K562 (cell line): Measurements from ENCODE around the gene DHODH. TPM values are rescaled to one million over a fixed set of nuclear protein-coding genes. Genes with fewer than 3 reads are reported as not detected.

Experiments used
- ATAC-seq: fragments of 200-7000 bp; cut with Tn5 transposase; 3 replicates; pipeline ENCODE4 v1.9.1; 2020; ENCODE audit warnings: moderate library complexity
- BruUV-seq: library from RNA; stranded (reverse); fragments of 400-500 nt; replicated peaks from 2 replicates; lab custom pipeline; 2021; lab: Mats Ljungman, UMichigan
- CTCF ChIA-PET: fragments of 300-600 bp; formaldehyde crosslinking; extraction: SDS; loops from one replicate; lab custom pipeline; 2021; ENCODE audit warnings: low intra/inter-chr PET ratio; lab: Yijun Ruan, JAX
- POLR2A ChIA-PET: fragments of 300-600, 350-650 bp; sonication (Branson Sonifier 250); formaldehyde crosslinking; extraction: SDS; loops from one replicate; lab custom pipeline; 2021; ENCODE audit warnings: antibody characterized with exemption, inconsistent platforms; lab: Yijun Ruan, JAX
- DNase-seq, 4 experiments: peaks; one replicate each; pipeline versions ENCODE4 v3.0.0 to v3.0.0-alpha.2; 2011 to 2018; ENCODE audit warnings: low spot score in 3 of 4, mixed read lengths in 3 of 4; ENCODE audit errors: extremely low read depth in 1 of 4
- FAIRE-seq: peaks from 2 replicates; lab custom pipeline; 2011; peaks lifted over from hg19 to GRCh38; lab: Jason Lieb, UNC
- H2AFZ ChIP-seq: 2 replicates; pipeline ENCODE4 v1.6.0; 2011; ENCODE audit warnings: low read depth, low read length, control low read depth, inconsistent platforms
- H3K27ac ChIP-seq: fragments of 200-600 bp; 3 replicates; pipeline ENCODE4 v1.8.0; 2011; ENCODE audit warnings: low read depth, mild to moderate bottlenecking, control low read depth, inconsistent platforms, low read length, moderate library complexity, mixed read lengths; ENCODE audit errors: extremely low read depth
- H3K27me3 ChIP-seq, 2 experiments: fragments of 300-600 bp in 1 of 2; 2 replicates in 1 of 2; 3 replicates in 1 of 2; pipeline versions ENCODE4 v1.6.0 to v1.8.0; 2011; ENCODE audit warnings: inconsistent platforms in 2 of 2, low read length in 2 of 2, mild to moderate bottlenecking in 1 of 2, mixed read lengths in 1 of 2, moderate library complexity in 1 of 2; ENCODE audit not compliant: control insufficient read depth in 2 of 2, insufficient read depth in 2 of 2
- H3K36me3 ChIP-seq: fragments of 300-600 bp; 3 replicates; pipeline ENCODE4 v1.8.0; 2011; ENCODE audit warnings: mild to moderate bottlenecking, low read length, inconsistent platforms; ENCODE audit not compliant: control insufficient read depth, insufficient read depth
- H3K4me1 ChIP-seq, 2 experiments: fragments of 200-600 bp in 1 of 2; replicated peaks in 1 of 2; 2 replicates in 1 of 2; 3 replicates in 1 of 2; pipeline versions ENCODE4 v1.5.1 to v1.8.0; 2011; ENCODE audit warnings: inconsistent platforms in 2 of 2, low read length in 2 of 2, mild to moderate bottlenecking in 1 of 2, mixed read lengths in 1 of 2, moderate library complexity in 1 of 2; ENCODE audit not compliant: control insufficient read depth in 2 of 2, insufficient read depth in 2 of 2
- H3K4me2 ChIP-seq: 2 replicates; pipeline ENCODE4 v1.6.1; 2011; ENCODE audit warnings: low read length, control low read depth, inconsistent platforms, mixed read lengths; ENCODE audit not compliant: insufficient read depth
- H3K4me3 ChIP-seq: fragments of 200-600 bp; sonication (generic), shearing (Covaris generic); 2 replicates; pipeline ENCODE4 v1.5.1; 2016; ENCODE audit warnings: control low read depth, inconsistent platforms
- H3K79me2 ChIP-seq: fragments of 200-600 bp; 3 replicates; pipeline ENCODE4 v1.8.0; 2011; ENCODE audit warnings: low read length, inconsistent platforms; ENCODE audit not compliant: control insufficient read depth, insufficient read depth
- H3K9ac ChIP-seq, 2 experiments: 2 replicates each; pipeline versions ENCODE4 v1.6.0 to v1.6.1; 2011; ENCODE audit warnings: low read depth in 2 of 2, low read length in 2 of 2, control low read depth in 1 of 2, inconsistent platforms in 1 of 2, mild to moderate bottlenecking in 1 of 2, mixed read lengths in 1 of 2; ENCODE audit not compliant: insufficient read depth in 1 of 2
- H3K9me1 ChIP-seq: one replicate; pipeline ENCODE4 v1.6.0; 2011; ENCODE audit warnings: inconsistent platforms, mild to moderate bottlenecking, low read length, moderate library complexity; ENCODE audit not compliant: control insufficient read depth, insufficient read depth
- H3K9me3 ChIP-seq: replicated peaks from 2 replicates; pipeline ENCODE4 v1.5.1; 2011; ENCODE audit warnings: low read depth, low read length, inconsistent platforms; ENCODE audit not compliant: control insufficient read depth, insufficient read depth
- H4K20me1 ChIP-seq: replicated peaks from 2 replicates; pipeline ENCODE4 v1.6.1; 2011; ENCODE audit warnings: low read length, inconsistent platforms, mixed read lengths; ENCODE audit not compliant: control insufficient read depth, insufficient read depth
- AFF1 ChIP-seq, 2 experiments: fragments of 450-650 bp; IDR thresholded peaks; 2 replicates each; pipeline ENCODE4 v1.6.1; 2018; ENCODE audit warnings: mild to moderate bottlenecking in 2 of 2, low read depth in 1 of 2; ENCODE audit not compliant: partially characterized antibody in 2 of 2
- CC2D1A ChIP-seq: fragments of 450-650 bp; IDR thresholded peaks from 2 replicates; pipeline ENCODE4 v1.6.1; 2017; ENCODE audit warnings: mild to moderate bottlenecking
- DMBX1 ChIP-seq: fragments of 250-450 bp; sonication (Bioruptor Pico); IDR thresholded peaks from 2 replicates; pipeline ENCODE4 v1.8.0; 2022; ENCODE audit warnings: inconsistent platforms, mild to moderate bottlenecking, moderate library complexity, borderline replicate concordance
- FOSL1 ChIP-seq: fragments of 200-800 bp; sonication (Bioruptor generic); conservative IDR thresholded peaks from 2 replicates; pipeline ENCODE4 v1.6.1; 2016; ENCODE audit warnings: missing genetic modification characterization, missing compliant biosample characterization
- MYNN ChIP-seq, 2 experiments: sonication (generic); formaldehyde crosslinking in 1 of 2; IDR thresholded peaks; 2 replicates each; pipeline versions ENCODE4 v1.5.0 to v1.6.1; 2016 to 2020; ENCODE audit warnings: antibody characterized with exemption in 1 of 2, missing genetic modification reagents in 1 of 2
- SMC3 ChIP-seq: conservative IDR thresholded peaks from 2 replicates; pipeline ENCODE4 v1.6.1; 2011; ENCODE audit warnings: low read depth, low read length, improper control_type of control experiment; ENCODE audit not compliant: insufficient read depth
- WGBS: fragments of 100-300 bp; shearing (Covaris generic); methylation state at CpG from one replicate; pipeline ENCODE4 v1.1.6; 2016; ENCODE audit warnings: low coverage, mixed read lengths; ENCODE audit not compliant: insufficient coverage; ENCODE audit errors: missing lambda C conversion rate; 5-methylcytosine and 5-hydroxymethylcytosine counted together
- in situ Hi-C: fragments of 300-500 bp; cut with MboI; formaldehyde crosslinking; loops from 4 replicates; pipeline ENCODE4 v1.15.0; 2018; ENCODE audit warnings: inconsistent platforms, mixed read lengths
- intact Hi-C: fragments of 100-400 bp; cut with micrococcal nuclease; formaldehyde crosslinking; loops from 2 replicates; pipeline ENCODE4 v1.14.2; 2022
- polyA plus RNA-seq, 8 experiments: library from polyadenylated mRNA; depleted of rRNA in 4 of 8; stranded (reverse) in 5 of 8; unstranded in 3 of 8; fragments of >200 nt; fragmentation: Nextera tagmentation in 2 of 8; fragmentation: Illumina TruSeq in 1 of 8; extraction: Ambion mirVana in 2 of 8; extraction: Trizol in 1 of 8; gene quantifications; 2 replicates each; pipeline versions ENCODE4 v1.2.1 to v1.2.3, GENCODE V29; 2011 to 2014; ENCODE audit warnings: inconsistent platforms in 1 of 8, missing spikeins in 1 of 8
- total RNA-seq, 7 experiments: library from RNA; depleted of rRNA in 6 of 7; stranded (reverse); fragments of >200 nt in 6 of 7; fragmentation: Illumina TruSeq in 2 of 7; extraction: Trizol in 2 of 7; gene quantifications; 2 replicates each; pipeline versions ENCODE4 v1.2.1 to v1.2.3, GENCODE V29; 2011 to 2021; ENCODE audit warnings: low replicate concordance in 1 of 7
- TF ChIP-seq, protein P1 (sequence below), 2 experiments: IDR thresholded peaks in 1 of 2; conservative IDR thresholded peaks in 1 of 2; 2 replicates each; pipeline ENCODE4 v1.6.1; 2016; ENCODE audit warnings: low read depth in 2 of 2, mild to moderate bottlenecking in 1 of 2, missing compliant biosample characterization in 1 of 2, missing genetic modification characterization in 1 of 2, moderate library complexity in 1 of 2
- TF ChIP-seq, protein P2 (sequence below): sonication (generic); formaldehyde crosslinking; IDR thresholded peaks from 2 replicates; pipeline ENCODE4 v1.8.0; 2022; ENCODE audit warnings: missing genetic modification reagents, mild to moderate bottlenecking, moderate library complexity, borderline replicate concordance

DHODH gene
- total and polyA plus RNA-seq, 9 of the 15 experiments (the other 6 are each of a cell fraction or from before 2014, with no cell fraction given), result 4.3 to 19.9 (median 12.7) TPM

- H3K4me1 ChIP-seq, result no peaks in the 10 kb centered on the region
- no peak overlapping the region for H3K4me2 ChIP-seq
- WGBS, result 20% methylated on average over 14 of the region's 14 CpGs
- no peak overlapping the region for H2AFZ ChIP-seq
- H3K27me3 ChIP-seq, result peaks cover 0 to 7% of the 10 kb centered on the region in 2 experiments; a peak in 2 of 5 replicates
- H3K9me3 ChIP-seq, result no peaks in the 10 kb centered on the region
- POLR2A ChIA-PET, result interaction anchor here (1.0 kb wide), 2 partner anchors 11 to 110 kb away, joined by 3 to 5 read pairs; no protein-coding TSS in a partner anchor
- H3K9me1 ChIP-seq, result no peaks in the 10 kb centered on the region
- no peak overlapping the region for H3K27ac ChIP-seq
- no peak overlapping the region for H3K4me3 ChIP-seq
- DNase-seq, result peak; percentile 67 to 87 (median 70)
- intact Hi-C loops (loop anchor here (2.0 to 10.0 kb wide), 3 partner anchors 79 to 347 kb away; no protein-coding TSS in a partner anchor), in situ Hi-C loops (no loop called here)
- peak; percentile 96 for ATAC-seq
- CTCF ChIA-PET, result interaction anchor here (0.7 to 1.3 kb wide), 3 partner anchors 79 to 548 kb away, joined by 3 read pairs; no protein-coding TSS in a partner anchor
- no peaks in the 10 kb centered on the region for H3K36me3 ChIP-seq
- peak; percentile 93 for FAIRE-seq
- no peaks in the 10 kb centered on the region for H4K20me1 ChIP-seq
- no TSS peak for BruUV-seq
- H3K9ac ChIP-seq, result no peak overlapping the region
- no peaks in the 10 kb centered on the region for H3K79me2 ChIP-seq
- TF ChIP-seq DMBX1 (CRISPR knock-in tag) (no peak), AFF1 (IDR thresholded peaks at IDR 0.05; ENCODE audit: low read depth in 1 of 2, partially characterized antibody in 2 of 2) (no peak), MYNN (IDR thresholded peaks at IDR 0.05) (peak; percentile 18; the same call in 1 of the 2 replicates), MYNN (CRISPR knock-in tag; IDR thresholded peaks at IDR 0.05) (no peak), SMC3 (peak; percentile 73), FOSL1 (tag) (0 out of 2 replicates have a peak, but pooled peaks have one; percentile 15), CC2D1A (peak; percentile 49; the same call in 1 of the 2 replicates)
- TF ChIP-seq, protein P1, sequence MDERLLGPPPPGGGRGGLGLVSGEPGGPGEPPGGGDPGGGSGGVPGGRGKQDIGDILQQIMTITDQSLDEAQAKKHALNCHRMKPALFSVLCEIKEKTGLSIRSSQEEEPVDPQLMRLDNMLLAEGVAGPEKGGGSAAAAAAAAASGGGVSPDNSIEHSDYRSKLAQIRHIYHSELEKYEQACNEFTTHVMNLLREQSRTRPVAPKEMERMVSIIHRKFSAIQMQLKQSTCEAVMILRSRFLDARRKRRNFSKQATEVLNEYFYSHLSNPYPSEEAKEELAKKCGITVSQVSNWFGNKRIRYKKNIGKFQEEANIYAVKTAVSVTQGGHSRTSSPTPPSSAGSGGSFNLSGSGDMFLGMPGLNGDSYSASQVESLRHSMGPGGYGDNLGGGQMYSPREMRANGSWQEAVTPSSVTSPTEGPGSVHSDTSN (CRISPR knock-in tag; IDR thresholded peaks at IDR 0.05; ENCODE audit: low read depth), result no peak
- TF ChIP-seq, protein P1 (tag; conservative IDR thresholded peaks at IDR 0.05; ENCODE audit: low read depth), result 0 out of 2 replicates have a peak, but pooled peaks have one; percentile 21
- TF ChIP-seq, protein P2, sequence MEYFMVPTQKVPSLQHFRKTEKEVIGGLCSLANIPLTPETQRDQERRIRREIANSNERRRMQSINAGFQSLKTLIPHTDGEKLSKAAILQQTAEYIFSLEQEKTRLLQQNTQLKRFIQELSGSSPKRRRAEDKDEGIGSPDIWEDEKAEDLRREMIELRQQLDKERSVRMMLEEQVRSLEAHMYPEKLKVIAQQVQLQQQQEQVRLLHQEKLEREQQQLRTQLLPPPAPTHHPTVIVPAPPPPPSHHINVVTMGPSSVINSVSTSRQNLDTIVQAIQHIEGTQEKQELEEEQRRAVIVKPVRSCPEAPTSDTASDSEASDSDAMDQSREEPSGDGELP (CRISPR knock-in tag), result 0 out of 2 replicates have a peak, but pooled peaks have one; percentile 33
Observed at GRCh38 chr16:71961066-71962039, 47.2 kb upstream of the DHODH start.
